IMR-90 (cell line): ENCODE results near the gene MIEF1. TPM values are rescaled to one million over a fixed set of nuclear protein-coding genes. Genes with fewer than 3 reads are reported as not detected.

ENCODE experiments used
- ATAC-seq: fragments of 200-7000 bp; cut with Tn5 transposase; 2 replicates; pipeline ENCODE4 v1.9.1; 2020; ENCODE audit warnings: low read depth, mild to moderate bottlenecking, moderate library complexity
- BruUV-seq: library from RNA; stranded (reverse); fragments of 400-500 nt; replicated peaks from 2 replicates; lab custom pipeline; 2021; lab: Mats Ljungman, UMichigan
- CTCF ChIA-PET: fragments of 300-600 bp; formaldehyde crosslinking; extraction: SDS; loops from one replicate; lab custom pipeline; 2021; ENCODE audit warnings: antibody characterized with exemption; lab: Yijun Ruan, JAX
- POLR2A ChIA-PET: fragments of 300-600 bp; sonication (Branson Sonifier 250); formaldehyde crosslinking; loops from one replicate; lab custom pipeline; 2022; ENCODE audit warnings: antibody characterized with exemption; ENCODE audit not compliant: unreplicated experiment; lab: Charles Lee
- DNase-seq: peaks from one replicate; pipeline ENCODE4 v3.0.0; 2013
- H2AFZ ChIP-seq: replicated peaks from 2 replicates; pipeline ENCODE3; 2013; ENCODE audit warnings: low read length, mild to moderate bottlenecking; ENCODE audit not compliant: poor library complexity
- H2AK5ac ChIP-seq: 2 replicates; pipeline ENCODE4 v1.6.1; 2013; ENCODE audit warnings: low read depth, low read length, inconsistent platforms
- H2AK9ac ChIP-seq: replicated peaks from 2 replicates; pipeline ENCODE3; 2013; ENCODE audit warnings: mild to moderate bottlenecking, low read depth, low read length, moderate library complexity; ENCODE audit not compliant: poor library complexity
- H2BK120ac ChIP-seq: 2 replicates; pipeline ENCODE4 v1.6.1; 2013; ENCODE audit warnings: low read depth, low read length, inconsistent platforms
- H2BK15ac ChIP-seq: 3 replicates; pipeline ENCODE4 v1.6.1; 2013; ENCODE audit warnings: low read depth, low read length, inconsistent platforms
- H2BK20ac ChIP-seq: 2 replicates; pipeline ENCODE4 v1.6.1; 2013; ENCODE audit warnings: low read depth, mild to moderate bottlenecking, inconsistent platforms, low read length, moderate library complexity
- H2BK5ac ChIP-seq: 2 replicates; pipeline ENCODE4 v1.6.1; 2013; ENCODE audit warnings: mild to moderate bottlenecking, low read depth, low read length, inconsistent platforms; ENCODE audit not compliant: poor library complexity, severe bottlenecking
- H3K14ac ChIP-seq: replicated peaks from 2 replicates; pipeline ENCODE4 v1.6.1; 2013; ENCODE audit warnings: low read depth, low read length, inconsistent platforms
- H3K18ac ChIP-seq: 2 replicates; pipeline ENCODE4 v1.6.1; 2013; ENCODE audit warnings: low read depth, low read length, control low read depth
- H3K23ac ChIP-seq: 2 replicates; pipeline ENCODE4 v1.6.1; 2013; ENCODE audit warnings: low read depth, low read length, inconsistent platforms
- H3K27ac ChIP-seq: 2 replicates; pipeline ENCODE4 v1.5.1; 2013; ENCODE audit warnings: mild to moderate bottlenecking, control low read depth, low read length; ENCODE audit not compliant: insufficient read depth
- H3K27me3 ChIP-seq: 2 replicates; pipeline ENCODE4 v1.6.1; 2013; ENCODE audit warnings: low read length; ENCODE audit not compliant: control insufficient read depth, insufficient read depth
- H3K36me3 ChIP-seq: 2 replicates; pipeline ENCODE4 v1.6.1; 2013; ENCODE audit warnings: low read length, mixed read lengths; ENCODE audit not compliant: control insufficient read depth, insufficient read depth
- H3K4ac ChIP-seq: 2 replicates; pipeline ENCODE4 v1.6.1; 2013; ENCODE audit warnings: low read depth, low read length, inconsistent platforms
- H3K4me1 ChIP-seq: 2 replicates; pipeline ENCODE4 v1.6.1; 2013; ENCODE audit warnings: low read length, mixed read lengths; ENCODE audit not compliant: control insufficient read depth, insufficient read depth
- H3K4me2 ChIP-seq: 2 replicates; pipeline ENCODE4 v1.6.1; 2013; ENCODE audit warnings: low read depth, mild to moderate bottlenecking, control low read depth, low read length, moderate library complexity
- H3K4me3 ChIP-seq: 2 replicates; pipeline ENCODE4 v1.5.1; 2013; ENCODE audit warnings: low read depth, mild to moderate bottlenecking, control low read depth, low read length, moderate library complexity; ENCODE audit not compliant: insufficient read depth
- H3K56ac ChIP-seq: 2 replicates; pipeline ENCODE4 v1.6.1; 2013; ENCODE audit warnings: low read length, inconsistent platforms; ENCODE audit not compliant: insufficient read depth; ENCODE audit errors: extremely low read depth
- H3K79me1 ChIP-seq, 2 experiments: 2 replicates each; pipeline ENCODE4 v1.6.1; 2013; ENCODE audit warnings: low read length in 2 of 2, inconsistent platforms in 1 of 2, low read depth in 1 of 2
- H3K9ac ChIP-seq: 2 replicates; pipeline ENCODE4 v1.6.1; 2013; ENCODE audit warnings: low read depth, low read length, control low read depth
- H3K9me1 ChIP-seq: 2 replicates; pipeline ENCODE4 v1.6.1; 2013; ENCODE audit warnings: low read length, inconsistent platforms; ENCODE audit not compliant: insufficient read depth
- H3K9me3 ChIP-seq: 2 replicates; pipeline ENCODE4 v1.6.1; 2013; ENCODE audit warnings: low read length; ENCODE audit not compliant: control insufficient read depth, insufficient read depth
- H4K20me1 ChIP-seq: 2 replicates; pipeline ENCODE4 v1.6.1; 2013; ENCODE audit warnings: low read length, inconsistent platforms; ENCODE audit not compliant: insufficient read depth
- H4K5ac ChIP-seq: 2 replicates; pipeline ENCODE4 v1.6.1; 2013; ENCODE audit warnings: mild to moderate bottlenecking, low read depth, low read length, control low read depth
- H4K8ac ChIP-seq, 2 experiments: 2 replicates each; pipeline ENCODE4 v1.6.1; 2013; ENCODE audit warnings: low read depth in 2 of 2, low read length in 2 of 2, control low read depth in 1 of 2, inconsistent platforms in 1 of 2
- H4K91ac ChIP-seq: 2 replicates; pipeline ENCODE4 v1.6.1; 2013; ENCODE audit warnings: low read depth, low read length, inconsistent platforms; ENCODE audit not compliant: insufficient read depth
- BHLHE40 ChIP-seq: fragments of 150-350 bp; IDR thresholded peaks from 2 replicates; pipeline ENCODE4 v1.6.1; 2016; ENCODE audit warnings: mild to moderate bottlenecking, low read depth, low read length
- CEBPB ChIP-seq: IDR thresholded peaks from 2 replicates; pipeline ENCODE4 v1.6.1; 2012; ENCODE audit warnings: low read depth, low read length, improper control_type of control experiment
- CHD1 ChIP-seq: IDR thresholded peaks from 2 replicates; pipeline ENCODE4 v1.6.1; 2012; ENCODE audit warnings: low read depth, low read length, improper control_type of control experiment
- CTCF ChIP-seq: conservative IDR thresholded peaks from 2 replicates; pipeline ENCODE4 v1.5.1; 2012; ENCODE audit warnings: mild to moderate bottlenecking, low read depth, low read length, improper control_type of control experiment
- ELK1 ChIP-seq: fragments of 150-350 bp; IDR thresholded peaks from 2 replicates; pipeline ENCODE4 v1.6.1; 2016; ENCODE audit warnings: low read depth, mild to moderate bottlenecking, low read length, moderate library complexity, borderline replicate concordance
- FOS ChIP-seq: fragments of 150-350 bp; IDR thresholded peaks from 2 replicates; pipeline ENCODE4 v1.6.1; 2016; ENCODE audit warnings: low read depth, low read length
- MAFK ChIP-seq: IDR thresholded peaks from 2 replicates; pipeline ENCODE4 v1.6.1; 2012; ENCODE audit warnings: low read depth, low read length, improper control_type of control experiment
- MAZ ChIP-seq: IDR thresholded peaks from 2 replicates; pipeline ENCODE4 v1.6.1; 2012; ENCODE audit warnings: low read depth, mild to moderate bottlenecking, low read length, improper control_type of control experiment, moderate library complexity, borderline replicate concordance
- MXI1 ChIP-seq: IDR thresholded peaks from 2 replicates; pipeline ENCODE4 v1.6.1; 2012; ENCODE audit warnings: low read depth, mild to moderate bottlenecking, low read length, moderate library complexity, borderline replicate concordance
- NFE2L2 ChIP-seq: fragments of 150-350 bp; IDR thresholded peaks from 2 replicates; pipeline ENCODE4 v1.6.1; 2016; ENCODE audit warnings: low read depth, mild to moderate bottlenecking, low read length
- POLR2A ChIP-seq: IDR thresholded peaks from 2 replicates; pipeline ENCODE4 v1.6.1; 2012; ENCODE audit warnings: mild to moderate bottlenecking, low read depth, low read length
- RAD21 ChIP-seq: IDR thresholded peaks from 2 replicates; pipeline ENCODE4 v1.6.1; 2012; ENCODE audit warnings: low read length, improper control_type of control experiment
- RCOR1 ChIP-seq: IDR thresholded peaks from 2 replicates; pipeline ENCODE4 v1.6.1; 2012; ENCODE audit warnings: mild to moderate bottlenecking, low read length, improper control_type of control experiment; ENCODE audit not compliant: insufficient replicate concordance
- RFX5 ChIP-seq: IDR thresholded peaks from 2 replicates; pipeline ENCODE4 v1.8.0; 2012; ENCODE audit warnings: low read depth, mild to moderate bottlenecking, low read length, moderate library complexity
- SMC3 ChIP-seq: fragments of 150-350 bp; IDR thresholded peaks from 2 replicates; pipeline ENCODE4 v1.6.1; 2016; ENCODE audit warnings: low read depth, mild to moderate bottlenecking, antibody characterized with exemption, low read length, moderate library complexity
- USF2 ChIP-seq: fragments of 150-350 bp; IDR thresholded peaks from 2 replicates; pipeline ENCODE4 v1.6.1; 2017; ENCODE audit warnings: mild to moderate bottlenecking, antibody characterized with exemption, low read length, low read depth
- WGBS, 2 experiments: methylation state at CpG; one replicate each; pipeline versions ENCODE4 v1.1.5 to v1.1.7; 2013; ENCODE audit warnings: missing lambda C conversion rate in 2 of 2; ENCODE audit not compliant: insufficient read length in 1 of 2; ENCODE audit errors: extremely low coverage in 2 of 2; 5-methylcytosine and 5-hydroxymethylcytosine counted together
- dilution Hi-C: fragments of 300-500 bp; cut with HindIII; formaldehyde crosslinking; loops from one replicate; pipeline ENCODE4 v1.14.3; 2018; ENCODE audit warnings: low sequenced_read_pairs; ENCODE audit not compliant: unreplicated experiment
- in situ Hi-C: fragments of 300-500 bp; cut with MboI; formaldehyde crosslinking; loops from 3 replicates; pipeline ENCODE4 v1.14.3; 2019; ENCODE audit warnings: low sequenced_read_pairs, inconsistent platforms, mixed read lengths
- intact Hi-C: fragments of 100-400 bp; cut with micrococcal nuclease; formaldehyde crosslinking; loops from 2 replicates; pipeline ENCODE4 v1.10.0; 2022
- polyA plus RNA-seq, 3 experiments: library from polyadenylated mRNA; depleted of rRNA; stranded (reverse); fragments of >200 nt; gene quantifications; 2 replicates each; pipeline ENCODE4 v1.2.3, GENCODE V29; 2012; ENCODE audit warnings: low replicate concordance in 1 of 3
- total RNA-seq: library from RNA; depleted of rRNA; stranded (reverse); fragments of >200 nt; gene quantifications from 2 replicates; pipeline ENCODE4 v1.2.3, GENCODE V29; 2012

The MIEF1 gene
- total and polyA plus RNA-seq, 2 of the 4 experiments (the other 2 are of a cell fraction): 9.7 to 16.9 TPM

- Histone ChIP-seq H3K4me1 (no peaks in the 10 kb centered on the region), H3K14ac (no peak overlapping the region), H4K91ac (no peak overlapping the region), H3K4me2 (no peak overlapping the region), H3K4ac (no peak overlapping the region), H3K9ac (no peak overlapping the region), H3K9me1 (0 out of 2 replicates have a peak, but pooled peaks cover 5% of the 10 kb centered on the region), H3K27me3 (peaks cover 10% of the 10 kb centered on the region), H3K18ac (no peak overlapping the region), H4K5ac (no peak overlapping the region), H2AK5ac (no peak overlapping the region), H3K36me3 (no peaks in the 10 kb centered on the region), H4K20me1 (no peaks in the 10 kb centered on the region), H3K4me3 (no peak overlapping the region), H4K8ac (no peak overlapping the region), H2BK20ac (no peak overlapping the region), H3K56ac (no peak overlapping the region), H2BK5ac (no peak overlapping the region), H2BK15ac (no peak overlapping the region), H3K23ac (no peak overlapping the region), H3K27ac (no peak overlapping the region), H3K79me1 (no peaks in the 10 kb centered on the region), H2AK9ac (no peak overlapping the region), H2BK120ac (no peak overlapping the region), H3K9me3 (no peaks in the 10 kb centered on the region), H2AFZ (no peak overlapping the region)
- 95% methylated on average over 3 of the region's 16 CpGs; no CpG with 5 or more reads in 1 of the 2 experiments for WGBS, 2 experiments
- ChIA-PET POLR2A (no interaction called here), CTCF (no interaction called here)
- BruUV-seq: no TSS peak
- dilution Hi-C loops (no loop called here), in situ Hi-C loops (no loop called here), intact Hi-C loops (no loop called here)
- no peak for TF ChIP-seq POLR2A
- no peak for TF ChIP-seq RCOR1
- no peak for TF ChIP-seq ELK1
- no peak for TF ChIP-seq CTCF
- no peak for TF ChIP-seq FOS
- TF ChIP-seq NFE2L2: no peak
- no peak for TF ChIP-seq MAFK
- TF ChIP-seq CEBPB: no peak
- no peak for TF ChIP-seq USF2
- no peak for TF ChIP-seq SMC3
- no peak for TF ChIP-seq MXI1
- no peak for TF ChIP-seq BHLHE40
- no peak for TF ChIP-seq RAD21
- no peak for TF ChIP-seq RFX5
- no peak for TF ChIP-seq MAZ
- TF ChIP-seq CHD1: no peak
- ATAC-seq (no peak), DNase-seq (no peak)
Measured at GRCh38 chr22:39481054-39481453, 21.0 kb upstream of the MIEF1 start.
